ENCODE data around the gene KLRG1.

KLRG1 gene

GRCh38 chr12:9033265-9033887, 44.0 kb downstream of the KLRG1 start:
- no peak for DNase-seq (ENCODE audit: low spot score)
- CTCF ChIA-PET = no interaction called here
- H3K27ac ChIP-seq = no peak overlapping the region
- POLR2A ChIA-PET (ENCODE audit: low non-redundant PET) = interaction anchor here (0.6 kb wide), 1 partner anchor 82 kb away, joined by 3 read pairs; no protein-coding TSS in a partner anchor
- no peak for TF ChIP-seq CTCF (conservative IDR thresholded peaks at IDR 0.05; ENCODE audit: low read depth)

GRCh38 chr12:9034095-9034494, 44.7 kb downstream of the KLRG1 start:
- no peak overlapping the region for H3K27ac ChIP-seq
- DNase-seq (ENCODE audit: low spot score) = no peak
- ChIA-PET CTCF (no interaction called here), POLR2A (ENCODE audit: low non-redundant PET) (interaction anchor here (0.6 kb wide), 1 partner anchor 83 kb away, joined by 3 read pairs; no protein-coding TSS in a partner anchor)
- TF ChIP-seq CTCF (conservative IDR thresholded peaks at IDR 0.05; ENCODE audit: low read depth) = no peak

- ChIA-PET CTCF (interaction anchor here (0.6 to 1.5 kb wide), 3 partner anchors 145 to 492 kb away, joined by 3 to 9 read pairs (median 5); no protein-coding TSS in a partner anchor), POLR2A (ENCODE audit: low non-redundant PET) (interaction anchor here (1.1 kb wide), 1 partner anchor 13 kb away, joined by 4 read pairs; no protein-coding TSS in a partner anchor)
- H3K27ac ChIP-seq = no peak overlapping the region
- DNase-seq (ENCODE audit: low spot score) = no peak
- TF ChIP-seq CTCF (conservative IDR thresholded peaks at IDR 0.05; ENCODE audit: low read depth) = no peak
Measured at GRCh38 chr12:9036227-9036626, 46.9 kb downstream of the KLRG1 start.

DNA sequence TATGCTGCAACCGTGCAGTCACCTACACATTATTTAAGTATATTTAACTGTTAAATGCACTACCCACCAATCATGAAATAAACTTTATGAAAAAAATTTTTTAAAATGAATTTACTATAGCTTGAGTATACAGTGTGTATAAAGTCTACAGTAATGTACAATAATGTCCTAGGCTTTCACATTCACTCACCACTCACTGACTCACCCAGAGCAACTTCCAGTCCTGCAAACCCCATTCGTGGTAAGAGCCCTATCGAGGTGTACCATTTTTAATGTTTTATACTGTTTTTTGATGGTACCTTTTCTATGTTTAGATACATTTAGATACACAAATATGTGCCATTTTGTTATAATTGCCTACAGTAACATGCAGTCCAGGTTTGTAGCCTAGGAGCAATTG, 48.1 kb downstream of the KLRG1 start:
- H3K27ac ChIP-seq = no peak overlapping the region
- ChIA-PET POLR2A (ENCODE audit: low non-redundant PET) (no interaction called here), CTCF (interaction anchor here (1.5 to 1.6 kb wide), 2 partner anchors 356 to 493 kb away, joined by 3 to 4 read pairs; no protein-coding TSS in a partner anchor)
- no peak for DNase-seq (ENCODE audit: low spot score)
- TF ChIP-seq CTCF (conservative IDR thresholded peaks at IDR 0.05; ENCODE audit: low read depth) = no peak

DNA sequence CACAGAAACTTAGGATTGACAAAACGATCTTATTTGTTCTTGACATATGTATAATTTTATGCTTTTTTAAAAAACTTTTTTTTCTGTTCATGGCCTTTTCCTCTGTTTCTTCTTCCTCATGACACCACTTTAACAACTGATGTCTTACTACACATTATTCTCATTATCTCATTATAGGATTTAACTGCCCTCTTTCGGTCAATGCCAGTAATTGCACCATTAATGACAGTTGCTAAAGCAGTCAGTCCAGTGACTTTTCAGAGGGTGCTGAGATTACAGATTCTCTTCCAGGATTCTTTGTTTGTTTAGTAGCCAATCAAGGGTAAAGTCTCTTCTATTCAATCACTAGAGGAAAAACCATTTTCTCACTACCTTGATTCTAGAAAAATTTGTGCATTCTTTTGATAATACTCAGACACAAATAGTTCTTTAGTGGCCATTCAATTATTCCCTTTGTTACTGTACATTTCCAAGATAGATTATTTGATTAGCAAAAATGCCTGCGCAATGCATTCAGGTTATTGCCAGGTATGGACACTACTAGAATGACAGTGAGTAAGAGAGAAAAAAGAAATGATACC, 50.1 kb downstream of the KLRG1 start:
- no peak overlapping the region for H3K27ac ChIP-seq
- TF ChIP-seq CTCF (conservative IDR thresholded peaks at IDR 0.05; ENCODE audit: low read depth) = peak; percentile 70
- POLR2A ChIA-PET (ENCODE audit: low non-redundant PET) = no interaction called here
- CTCF ChIA-PET = interaction anchor here (0.6 to 1.3 kb wide), 6 partner anchors 11 to 582 kb away, joined by 3 to 6 read pairs (median 4); partner anchors contain the start of gene M6PR
- peak; percentile 62 for DNase-seq (ENCODE audit: low spot score)

DNA sequence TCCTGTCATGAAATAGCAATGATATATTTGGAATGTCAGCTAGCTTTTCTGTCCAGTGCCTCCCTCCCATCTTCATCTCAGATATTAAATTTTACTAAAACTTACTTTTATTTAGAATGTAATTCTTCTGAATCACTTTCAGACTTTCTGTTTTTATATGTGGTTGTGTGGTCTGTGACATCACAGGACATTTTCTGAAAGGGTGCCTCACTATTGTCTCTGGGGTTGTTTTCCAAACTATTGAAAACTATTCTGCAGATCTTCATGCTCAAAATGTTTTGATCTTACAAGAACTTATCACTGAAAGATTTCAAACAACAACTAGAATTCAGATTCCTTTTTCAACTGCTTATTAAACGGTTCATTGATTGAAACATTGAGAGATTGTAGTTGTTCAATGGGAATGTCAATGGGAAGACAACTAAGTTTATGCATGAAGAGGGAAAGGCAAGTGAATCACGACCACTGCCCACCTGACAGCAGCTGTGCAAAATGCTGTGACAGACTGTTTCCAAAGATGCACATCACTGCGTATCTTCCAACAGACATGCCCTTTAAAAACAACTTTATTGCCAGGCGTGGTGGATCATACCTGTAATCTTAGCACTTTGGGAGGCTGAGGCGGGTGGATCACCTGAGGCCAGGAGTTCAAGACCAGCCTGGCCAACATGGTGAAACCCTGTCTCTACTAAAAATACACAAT, 51.3 kb downstream of the KLRG1 start:
- no peak for DNase-seq (ENCODE audit: low spot score)
- no peak for TF ChIP-seq CTCF (conservative IDR thresholded peaks at IDR 0.05; ENCODE audit: low read depth)
- no peak overlapping the region for H3K27ac ChIP-seq
- ChIA-PET CTCF (interaction anchor here (0.7 to 1.0 kb wide), 4 partner anchors 9 to 497 kb away, joined by 3 to 4 read pairs (median 4); no protein-coding TSS in a partner anchor), POLR2A (ENCODE audit: low non-redundant PET) (no interaction called here)

Measured in RWPE1 (cell line).